ENCODE data around the gene ZNF774. TPM values are rescaled to one million over a fixed set of nuclear protein-coding genes. Genes with fewer than 3 reads are reported as not detected.
A peak's percentile ranks its signal among the peaks of the same experiment; 100 is the strongest.

ZNF774 gene
- total RNA-seq, 1 donor from 2014 or later: 10.0 TPM

- peaks cover 1% of the 10 kb centered on the region for H3K36me3 Mint-ChIP-seq
- H3K4me1 Mint-ChIP-seq: peaks cover 33% of the 10 kb centered on the region
- H3K9me3 Mint-ChIP-seq: no peaks in the 10 kb centered on the region
- DNase-seq (ENCODE audit: low spot score in 2 of 2, unreplicated experiment in 2 of 2): no peak
- peak overlapping the region; percentile 6 for H3K27ac Mint-ChIP-seq
- no peak overlapping the region for H3K4me3 Mint-ChIP-seq
- no peaks in the 10 kb centered on the region for H3K27me3 Mint-ChIP-seq (ENCODE audit: low read depth)
- no peak for TF ChIP-seq CTCF (IDR thresholded peaks at IDR 0.05; ENCODE audit: unreplicated experiment)
Observed at GRCh38 chr15:90386221-90386620, 34.1 kb downstream of the ZNF774 start.

- Mint-ChIP-seq H3K36me3 (peaks cover 3% of the 10 kb centered on the region), H3K4me1 (peaks cover 36% of the 10 kb centered on the region), H3K27me3 (ENCODE audit: low read depth) (no peaks in the 10 kb centered on the region), H3K27ac (peak within 1 kb of the TSS; percentile 96), H3K9me3 (no peaks in the 10 kb centered on the region), H3K4me3 (peak within 1 kb of the TSS; percentile 90)
- DNase-seq (ENCODE audit: low spot score in 2 of 2, unreplicated experiment in 2 of 2): peak; percentile 93
- TF ChIP-seq CTCF (IDR thresholded peaks at IDR 0.05; ENCODE audit: unreplicated experiment): no peak
Observed at GRCh38 chr15:90387534-90388461, 35.7 kb downstream of the ZNF774 start, which contains the start of gene IQGAP1. IQGAP1 (plus strand) TSS chr15:90388242; CDS start chr15:90388342, 100 bp downstream.

GRCh38 chr15:90388462-90389380, 36.6 kb downstream of the ZNF774 start:
- TF ChIP-seq CTCF (IDR thresholded peaks at IDR 0.05; ENCODE audit: unreplicated experiment): no peak
- Mint-ChIP-seq H3K27ac (peak overlapping the region; percentile 96), H3K36me3 (peaks cover 8% of the 10 kb centered on the region), H3K4me1 (peaks cover 36% of the 10 kb centered on the region), H3K27me3 (ENCODE audit: low read depth) (no peaks in the 10 kb centered on the region), H3K9me3 (no peaks in the 10 kb centered on the region), H3K4me3 (peak overlapping the region; percentile 90)
- DNase-seq (ENCODE audit: low spot score in 2 of 2, unreplicated experiment in 2 of 2): peak; percentile 41 to 68

GRCh38 chr15:90389513-90389912, 37.4 kb downstream of the ZNF774 start:
- no peaks in the 10 kb centered on the region for H3K27me3 Mint-ChIP-seq (ENCODE audit: low read depth)
- no peak for DNase-seq (ENCODE audit: low spot score in 2 of 2, unreplicated experiment in 2 of 2)

More at GRCh38 chr15:90389513-90389912, 37.4 kb downstream of the ZNF774 start:
- peak overlapping the region; percentile 88 for H3K27ac Mint-ChIP-seq
- H3K4me1 Mint-ChIP-seq: peaks cover 40% of the 10 kb centered on the region
- peaks cover 10% of the 10 kb centered on the region for H3K36me3 Mint-ChIP-seq
- H3K9me3 Mint-ChIP-seq: no peaks in the 10 kb centered on the region
- TF ChIP-seq CTCF (IDR thresholded peaks at IDR 0.05; ENCODE audit: unreplicated experiment): no peak
- peak overlapping the region; percentile 77 for H3K4me3 Mint-ChIP-seq

Measured in mesothelial cell of epicardium (in vitro differentiated cells).